DND-41 (cell line): ENCODE results near the gene TNS3.

Experiments
- ATAC-seq: fragments of 200-7000 bp; cut with Tn5 transposase; 3 replicates; pipeline ENCODE4 v1.9.1; 2021; ENCODE audit warnings: low read depth; ENCODE audit not compliant: insufficient read depth
- DNase-seq: peaks from one replicate; pipeline ENCODE4 v3.0.0-alpha.2; 2020
- H2AFZ ChIP-seq: 2 replicates; pipeline ENCODE4 v1.6.0; 2012; ENCODE audit warnings: low read depth, low read length
- H3K27ac ChIP-seq: 2 replicates; pipeline ENCODE4 v1.5.1; 2012; ENCODE audit warnings: low read length, inconsistent platforms
- H3K27me3 ChIP-seq: fragments of 200-600 bp; sonication (generic); 2 replicates; pipeline ENCODE4 v1.6.0; 2012; ENCODE audit warnings: low read length, mild to moderate bottlenecking, inconsistent platforms; ENCODE audit not compliant: insufficient read depth, poor library complexity
- H3K36me3 ChIP-seq: 2 replicates; pipeline ENCODE4 v1.5.1; 2012; ENCODE audit warnings: low read length, inconsistent platforms; ENCODE audit not compliant: insufficient read depth
- H3K4me1 ChIP-seq: 2 replicates; pipeline ENCODE4 v1.5.1; 2012; ENCODE audit warnings: mild to moderate bottlenecking, low read length; ENCODE audit not compliant: insufficient read depth
- H3K4me2 ChIP-seq: 2 replicates; pipeline ENCODE4 v1.6.0; 2012; ENCODE audit warnings: mild to moderate bottlenecking, moderate library complexity, low read length, inconsistent platforms; ENCODE audit not compliant: insufficient read depth
- H3K4me3 ChIP-seq, 2 experiments: fragments of 200-600 bp in 1 of 2; shearing (Covaris generic) in 1 of 2; 2 replicates each; pipeline ENCODE4 v1.5.1; 2012 to 2016; ENCODE audit warnings: inconsistent platforms in 2 of 2, low read length in 2 of 2, mild to moderate bottlenecking in 2 of 2, low read depth in 1 of 2, moderate library complexity in 1 of 2
- H3K79me2 ChIP-seq: 2 replicates; pipeline ENCODE4 v1.6.0; 2012; ENCODE audit warnings: low read length, inconsistent platforms; ENCODE audit not compliant: insufficient read depth
- H3K9ac ChIP-seq: 2 replicates; pipeline ENCODE4 v1.6.0; 2012; ENCODE audit warnings: low read depth, mild to moderate bottlenecking, inconsistent platforms, low read length, moderate library complexity
- H3K9me3 ChIP-seq: 2 replicates; pipeline ENCODE4 v1.5.1; 2012; ENCODE audit warnings: low read length, moderate library complexity, mild to moderate bottlenecking, inconsistent platforms; ENCODE audit not compliant: insufficient read depth, severe bottlenecking
- H4K20me1 ChIP-seq: 2 replicates; pipeline ENCODE4 v1.6.0; 2012; ENCODE audit warnings: low read length; ENCODE audit not compliant: insufficient read depth
- CTCF ChIP-seq: IDR thresholded peaks from 2 replicates; pipeline ENCODE4 v1.5.1; 2012; ENCODE audit warnings: borderline replicate concordance, low read length, moderate library complexity, mild to moderate bottlenecking; ENCODE audit not compliant: poor library complexity, severe bottlenecking; ENCODE audit errors: extremely low read depth
- EZH2 ChIP-seq: IDR thresholded peaks from 3 replicates; pipeline ENCODE4 v1.6.1; 2012; ENCODE audit warnings: borderline replicate concordance, low read depth, mild to moderate bottlenecking, moderate library complexity, low read length, inconsistent platforms; ENCODE audit not compliant: severe bottlenecking

Gene TNS3

DNA sequence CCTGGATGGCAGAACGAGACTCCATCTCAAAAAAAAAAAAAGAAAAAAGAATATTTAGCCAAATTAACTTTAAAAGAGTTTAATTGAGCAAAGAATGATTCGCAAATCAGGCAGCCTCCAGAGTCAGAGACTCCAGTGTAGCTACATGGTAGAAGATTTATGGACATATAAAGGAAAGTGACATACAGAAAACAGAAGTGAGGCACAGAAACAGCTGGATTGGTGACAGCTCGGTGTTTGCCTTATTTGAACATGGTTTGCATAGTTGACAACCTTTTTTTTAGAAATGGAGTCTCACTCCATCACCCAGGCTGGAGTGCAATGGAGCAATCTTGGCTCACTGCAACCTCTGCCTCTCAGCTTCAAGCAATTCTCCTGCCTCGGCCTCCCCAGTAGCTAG, 35.2 kb upstream of the TNS3 start:
- H3K27me3 ChIP-seq: no peaks in the 10 kb centered on the region
- peaks cover 3% of the 10 kb centered on the region for H3K9me3 ChIP-seq
- no peaks in the 10 kb centered on the region for H4K20me1 ChIP-seq
- H3K4me1 ChIP-seq: no peaks in the 10 kb centered on the region
- H3K4me3 ChIP-seq: no peak overlapping the region
- ATAC-seq (no peak), DNase-seq (no peak)
- no peaks in the 10 kb centered on the region for H3K79me2 ChIP-seq
- H3K4me2 ChIP-seq: no peak overlapping the region
- H3K9ac ChIP-seq: no peak overlapping the region
- H3K36me3 ChIP-seq: no peaks in the 10 kb centered on the region
- TF ChIP-seq EZH2 (no peak), CTCF (no peak)
- no peak overlapping the region for H2AFZ ChIP-seq
- H3K27ac ChIP-seq: no peak overlapping the region

- Histone ChIP-seq H3K79me2 (no peaks in the 10 kb centered on the region), H3K4me1 (no peaks in the 10 kb centered on the region), H3K27me3 (no peaks in the 10 kb centered on the region), H2AFZ (no peak overlapping the region), H3K27ac (no peak overlapping the region), H3K9ac (no peak overlapping the region), H3K4me3 (no peak overlapping the region), H4K20me1 (no peaks in the 10 kb centered on the region), H3K9me3 (peaks cover 3% of the 10 kb centered on the region), H3K36me3 (no peaks in the 10 kb centered on the region), H3K4me2 (no peak overlapping the region)
- no peak for ATAC-seq
- no peak for TF ChIP-seq EZH2
- no peak for TF ChIP-seq CTCF
- DNase-seq: no peak
These were observed 32.5 kb upstream of the TNS3 start for GRCh38 chr7:47614450-47614849.

DNA sequence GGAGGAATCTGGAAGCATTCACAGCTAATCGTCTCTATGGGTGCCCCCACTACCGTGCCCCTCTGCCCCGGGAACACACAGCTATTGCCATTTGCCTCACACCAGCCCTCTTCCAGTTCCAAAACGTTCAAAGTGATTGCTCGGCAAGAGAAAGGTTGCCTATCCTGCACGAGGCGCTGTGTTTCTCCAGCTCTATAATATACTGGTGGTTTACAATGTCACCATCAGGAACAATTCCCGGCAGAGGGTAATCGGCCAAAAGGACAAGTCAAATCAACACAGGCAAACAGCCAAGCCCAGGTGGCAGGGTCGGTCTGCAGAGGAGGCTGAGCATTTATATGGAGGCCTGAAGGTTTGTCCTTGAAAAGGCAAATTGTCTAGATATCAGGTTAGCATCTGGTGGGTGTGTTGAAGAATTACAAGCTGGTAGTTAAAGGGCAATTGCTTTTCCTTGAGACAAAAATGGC, 29.2 kb upstream of the TNS3 start:
- no peaks in the 10 kb centered on the region for H3K27me3 ChIP-seq
- DNase-seq: no peak
- H3K79me2 ChIP-seq: no peaks in the 10 kb centered on the region
- H3K4me2 ChIP-seq: no peak overlapping the region
- H3K9ac ChIP-seq: no peak overlapping the region
- ATAC-seq: no peak
- H3K4me1 ChIP-seq: no peaks in the 10 kb centered on the region
- no peaks in the 10 kb centered on the region for H4K20me1 ChIP-seq
- no peak overlapping the region for H3K27ac ChIP-seq
- no peak overlapping the region for H3K4me3 ChIP-seq
- no peak overlapping the region for H2AFZ ChIP-seq
- TF ChIP-seq EZH2 (no peak), CTCF (no peak)
- H3K9me3 ChIP-seq: no peaks in the 10 kb centered on the region
- no peaks in the 10 kb centered on the region for H3K36me3 ChIP-seq
